Activated effector memory CD4-positive, alpha-beta T cell treated with anti-CD3 and anti-CD28 coated beads, Interleukin-2, amount 50 U/mL, for 16 hours (primary cell): ENCODE measurements around the gene GRID2.
"Not testable (repeated sequence)": the region's sequence is repeated elsewhere in the genome, so short reads cannot be mapped to it uniquely, and the experiment has no call there.

Experiments
- DNase-seq: peaks from one replicate; pipeline ENCODE4 v3.0.0-alpha.2; 2020

Gene GRID2

DNA sequence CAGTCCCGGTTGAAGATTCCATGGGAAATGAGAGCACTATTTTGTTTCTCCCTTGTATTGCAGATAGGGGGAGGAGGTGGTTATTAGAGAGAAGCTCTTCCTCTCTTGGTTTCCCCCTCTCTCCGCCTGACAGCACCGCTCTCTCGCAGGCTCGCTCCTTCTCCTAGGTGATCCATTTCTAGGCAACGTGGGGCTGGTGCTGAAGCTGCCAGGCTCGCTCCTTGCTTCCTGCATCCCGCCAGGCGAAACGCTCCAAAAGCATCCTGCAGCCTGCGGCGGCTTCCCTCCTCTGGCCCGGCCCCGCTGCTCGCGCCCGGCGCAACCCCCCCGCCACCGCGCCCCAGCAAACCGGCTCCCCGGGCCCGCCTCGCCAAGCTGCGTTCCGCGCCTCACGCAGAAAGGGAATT, at the start of gene GRID2:
Gene GRID2 (plus strand): TSS at position 346 of the 407 bp plus-strand sequence.
- no peak for DNase-seq

DNA sequence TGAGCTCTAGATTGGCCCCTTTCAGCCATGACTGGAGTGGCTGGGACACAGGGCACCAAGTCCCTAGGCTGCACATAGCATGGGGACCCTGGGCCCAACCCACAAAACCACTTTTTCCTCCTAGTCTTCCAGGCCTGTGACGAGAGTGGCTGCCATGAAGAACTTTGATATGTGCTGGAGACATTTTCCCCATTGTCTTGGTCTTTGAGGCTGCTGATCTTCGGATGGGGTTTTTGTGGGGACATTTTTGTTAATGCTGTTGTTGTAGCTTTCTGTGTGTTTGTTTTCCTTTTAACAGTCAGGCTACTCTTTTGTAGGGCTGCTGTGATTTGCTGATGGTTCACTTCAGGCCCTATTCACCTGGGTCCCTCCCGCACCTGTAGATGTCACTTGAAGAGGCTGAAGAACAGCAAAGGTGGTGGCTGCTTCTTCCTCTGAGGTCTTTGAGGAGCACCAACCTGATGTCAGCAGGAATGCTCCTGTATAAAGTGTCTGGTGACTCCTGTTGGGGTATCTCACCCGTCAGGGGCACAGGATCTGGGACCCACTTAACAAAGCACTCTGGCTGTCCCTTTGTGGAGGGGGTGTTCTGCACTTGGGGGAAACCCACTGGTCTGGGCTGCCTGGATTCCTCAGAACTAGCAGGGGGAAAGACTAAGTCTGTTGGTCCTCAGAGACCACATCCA, 49.6 kb upstream of the GRID2 start:
- no peak for DNase-seq

DNA sequence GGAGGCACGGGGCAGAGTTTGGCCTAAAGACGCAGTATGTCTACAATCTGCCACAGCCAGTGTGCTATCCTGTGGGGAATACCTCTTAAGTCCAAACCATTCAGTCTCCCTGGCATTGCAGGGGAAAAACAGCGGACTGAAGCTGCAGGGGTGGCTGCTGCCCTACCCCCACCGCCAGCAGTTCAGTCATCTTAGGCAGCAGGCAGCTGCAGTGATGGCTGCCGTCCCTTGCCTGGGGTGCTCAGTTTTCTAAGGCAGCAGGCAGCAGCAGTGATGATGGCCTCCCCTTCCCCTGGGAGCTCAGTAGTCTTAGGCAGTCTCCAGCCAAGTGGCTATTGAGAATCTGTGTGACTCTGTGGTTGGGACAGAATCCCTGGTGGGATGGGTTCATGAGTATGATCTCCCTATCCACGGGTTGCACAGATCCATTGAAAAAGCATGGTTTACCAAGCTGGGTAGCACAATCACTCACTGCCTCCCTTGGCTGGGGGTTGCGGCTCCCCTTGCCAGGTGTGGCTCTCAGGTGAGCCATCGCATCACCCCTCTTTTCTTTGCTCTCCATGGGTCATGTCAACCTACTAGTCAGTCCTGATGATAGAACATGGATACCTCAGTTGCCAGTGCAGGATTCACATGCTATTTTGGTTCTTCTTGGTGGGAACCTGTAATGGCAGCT, 48.9 kb upstream of the GRID2 start:
- no peak for DNase-seq

DNA sequence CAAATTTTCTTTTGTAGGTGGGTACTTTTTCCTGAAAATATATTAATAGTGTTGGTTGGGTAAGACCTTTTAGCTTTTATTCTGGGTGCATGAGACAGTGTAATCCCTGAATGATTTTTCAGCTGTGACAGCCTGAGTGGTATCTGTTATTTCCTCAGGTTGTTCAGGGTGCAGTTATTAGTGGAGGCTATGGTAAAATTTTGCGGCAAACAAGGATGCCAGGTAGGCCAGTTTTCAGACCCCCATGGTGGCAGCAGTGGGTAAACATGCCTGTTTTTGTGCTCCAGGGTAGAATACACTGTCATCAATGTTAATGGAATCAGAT, 47.9 kb upstream of the GRID2 start:
- DNase-seq: no peak

DNA sequence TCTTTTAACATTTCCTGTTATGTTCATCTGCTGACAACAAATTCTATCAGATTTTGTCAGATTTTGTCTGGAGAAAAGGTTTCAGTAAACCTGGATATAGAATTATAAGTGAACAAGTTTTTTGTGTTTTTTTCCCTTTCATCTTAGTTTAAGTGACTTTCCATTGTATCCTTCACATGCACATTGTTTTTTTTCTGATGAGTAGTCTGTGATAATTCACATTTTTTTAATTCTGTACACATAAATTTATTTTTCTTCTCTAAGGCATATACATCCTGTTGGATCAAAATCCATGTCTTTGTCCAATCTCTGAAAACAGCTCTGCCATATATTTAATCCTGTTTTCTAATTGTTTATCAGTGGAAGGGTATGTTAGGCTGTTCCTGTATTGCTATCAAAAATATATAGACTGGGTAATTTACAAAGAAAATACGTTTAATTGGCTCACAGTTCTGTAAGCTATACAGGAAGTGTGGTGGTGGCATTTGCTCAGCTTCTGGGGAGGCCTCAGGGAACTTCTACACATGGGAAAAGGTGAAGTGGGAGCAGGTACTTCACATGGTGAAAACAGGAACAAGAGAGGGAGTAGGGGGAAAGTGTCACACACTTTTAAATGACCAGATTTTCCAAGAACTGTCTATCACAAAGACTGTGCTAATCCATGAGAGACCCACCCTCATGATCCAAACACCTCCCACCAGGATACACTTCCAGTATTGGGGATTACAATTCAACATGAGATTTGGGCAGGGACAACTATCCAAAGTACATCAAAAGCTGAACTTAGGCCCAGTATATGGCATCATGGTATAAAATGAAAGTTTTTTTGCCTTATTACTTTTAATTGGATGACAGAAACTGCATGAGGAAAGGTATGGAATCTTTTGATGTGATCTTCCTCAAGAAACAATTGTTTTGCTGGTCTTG, 45.6 kb upstream of the GRID2 start:
- DNase-seq: no peak

DNA sequence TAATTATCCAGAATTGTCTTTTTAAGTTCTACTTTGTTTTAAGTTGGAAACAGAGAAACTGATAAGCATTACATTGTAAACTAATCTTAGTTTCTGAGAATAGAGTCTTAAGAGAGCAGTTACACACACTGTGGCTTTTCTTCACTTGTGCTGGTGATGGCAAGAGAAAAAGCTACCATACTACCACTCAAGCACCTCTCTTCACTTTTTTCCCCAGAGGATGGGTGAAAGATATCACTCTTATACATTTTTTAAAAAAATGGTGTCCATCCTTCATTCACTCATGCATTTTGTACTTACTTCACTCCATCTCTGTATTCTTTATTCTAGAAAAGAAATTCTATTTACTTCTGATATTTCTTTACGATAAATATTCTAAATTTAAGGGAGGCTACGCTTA, 42.5 kb upstream of the GRID2 start:
- no peak for DNase-seq

DNA sequence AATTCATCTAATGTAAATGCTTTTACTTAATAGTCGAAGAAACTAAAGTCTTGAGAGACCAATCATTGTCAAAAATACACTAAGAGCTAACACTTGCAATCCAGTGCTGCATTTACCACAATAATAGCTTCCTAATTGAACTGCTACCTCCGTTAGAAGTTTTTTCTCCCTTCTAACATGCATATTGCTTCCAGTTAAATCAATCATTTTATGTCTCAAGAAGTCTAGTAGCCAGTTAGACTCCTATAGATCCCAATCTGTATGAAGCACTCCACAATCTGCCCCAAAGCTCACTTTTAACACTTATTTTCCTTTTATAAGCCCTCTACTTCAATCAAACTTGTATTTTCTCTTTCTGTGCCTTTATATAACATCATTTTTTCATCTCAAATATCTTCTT, 41.4 kb upstream of the GRID2 start:
- DNase-seq: no peak

DNA sequence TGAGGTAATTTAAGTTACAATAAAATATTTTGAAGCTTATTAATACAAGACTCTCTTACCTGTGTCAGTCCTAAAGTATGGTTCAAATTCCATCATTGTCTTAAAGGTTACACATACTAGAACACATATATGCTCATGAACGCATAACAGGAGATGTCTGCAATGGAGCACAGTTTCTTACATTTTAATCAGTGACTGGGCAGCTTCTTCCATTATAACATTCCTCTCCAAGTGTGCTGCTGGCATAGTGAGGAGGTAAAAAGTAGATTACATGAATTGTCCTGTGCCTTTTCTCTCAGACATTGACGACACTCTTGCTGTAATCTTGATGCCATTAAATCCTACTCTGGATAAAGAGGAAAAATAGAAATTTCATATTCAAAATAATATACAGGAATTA, 40.8 kb upstream of the GRID2 start:
- DNase-seq: no peak

DNA sequence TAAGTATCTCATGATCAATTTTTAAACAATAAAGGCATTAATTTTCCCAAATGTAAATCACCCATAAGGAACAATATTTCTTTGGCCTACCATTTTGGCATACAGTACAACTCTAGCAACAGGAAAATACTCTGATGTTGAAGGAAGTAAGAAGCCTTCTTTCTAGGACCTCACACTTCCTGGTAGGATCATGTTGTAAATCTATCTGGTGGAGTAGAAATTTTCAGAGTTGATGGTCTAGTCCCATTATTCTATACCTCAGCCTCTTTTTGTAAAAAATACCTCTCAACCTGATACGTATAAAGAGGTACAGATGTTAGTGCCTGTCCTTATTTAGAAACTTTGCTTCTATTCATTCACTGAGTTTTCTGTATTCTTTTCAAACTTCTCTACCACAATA, 40.2 kb upstream of the GRID2 start:
- no peak for DNase-seq

DNA sequence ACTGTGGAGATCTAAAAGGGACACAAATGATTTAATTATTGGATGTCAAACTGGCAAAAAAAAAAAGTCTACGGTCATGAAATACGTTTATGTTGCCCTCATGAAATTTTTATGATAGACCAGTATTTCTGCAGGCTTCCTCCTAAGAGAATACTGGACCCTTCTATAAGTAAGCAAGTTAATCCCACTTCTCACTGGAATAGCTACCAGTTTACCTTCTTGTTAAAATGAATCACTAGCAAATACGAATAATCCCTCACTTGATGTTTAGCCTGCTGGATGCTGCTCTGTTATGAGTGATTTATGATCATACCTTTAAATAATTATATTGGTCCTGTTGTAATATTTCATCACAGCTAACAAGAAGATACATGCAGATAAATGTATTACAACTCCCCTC, 39.6 kb upstream of the GRID2 start:
- no peak for DNase-seq

DNA sequence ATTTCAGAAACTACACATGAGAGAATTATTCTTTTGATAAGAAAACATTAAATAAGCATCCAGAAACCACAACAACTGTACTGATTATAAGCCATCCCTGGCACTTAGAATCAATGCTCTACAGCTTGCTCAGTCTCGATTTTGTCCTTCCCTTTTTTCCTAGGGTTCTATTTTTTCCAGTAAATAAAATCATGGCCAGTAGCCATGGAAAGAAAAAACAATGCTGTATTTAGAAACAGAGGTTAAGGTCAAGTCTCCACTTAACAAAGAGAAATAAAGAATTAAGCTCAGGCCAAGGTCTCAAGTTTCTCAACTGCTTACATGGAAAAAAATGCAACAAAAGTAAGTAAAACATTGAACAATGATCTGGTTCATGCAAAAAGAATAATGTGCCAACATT, 38.7 kb upstream of the GRID2 start:
- no peak for DNase-seq

DNA sequence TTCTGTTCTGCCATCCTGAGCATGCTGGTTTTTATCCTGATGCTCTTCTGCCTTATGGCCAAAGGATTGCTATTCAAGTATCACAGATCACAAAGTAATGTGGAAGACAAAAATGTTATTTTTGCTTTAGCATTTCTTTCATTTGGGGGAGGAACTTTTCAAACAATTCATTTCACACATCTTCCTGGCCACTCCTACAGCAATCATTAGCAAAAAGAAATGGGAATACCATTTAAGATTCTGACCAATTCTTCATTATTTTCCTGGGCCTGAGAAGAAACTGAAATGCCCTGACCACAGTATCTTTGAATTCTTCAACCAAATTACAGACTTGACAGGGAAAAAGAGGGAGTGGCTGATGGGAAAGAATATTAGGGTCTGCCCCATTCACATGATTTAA, 38.0 kb upstream of the GRID2 start:
- no peak for DNase-seq

DNA sequence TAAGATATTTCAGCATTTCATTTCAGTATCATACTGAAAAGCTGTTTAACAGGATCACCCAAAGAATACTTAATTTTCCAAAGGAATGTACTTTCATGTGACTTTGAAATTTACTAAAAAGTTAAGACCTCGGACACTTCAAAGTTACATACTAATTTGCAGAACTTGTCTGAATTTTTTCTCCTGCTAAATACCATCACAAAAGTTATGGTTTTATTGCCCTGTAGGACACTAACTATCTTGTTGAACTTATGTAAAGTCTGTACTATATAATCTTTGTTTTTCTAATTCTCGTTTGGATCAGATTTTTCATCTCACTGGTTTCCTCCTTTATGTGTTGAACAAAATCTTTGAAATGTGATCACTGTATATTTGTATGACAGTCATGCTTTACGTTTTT, 37.2 kb upstream of the GRID2 start:
- DNase-seq: no peak

DNA sequence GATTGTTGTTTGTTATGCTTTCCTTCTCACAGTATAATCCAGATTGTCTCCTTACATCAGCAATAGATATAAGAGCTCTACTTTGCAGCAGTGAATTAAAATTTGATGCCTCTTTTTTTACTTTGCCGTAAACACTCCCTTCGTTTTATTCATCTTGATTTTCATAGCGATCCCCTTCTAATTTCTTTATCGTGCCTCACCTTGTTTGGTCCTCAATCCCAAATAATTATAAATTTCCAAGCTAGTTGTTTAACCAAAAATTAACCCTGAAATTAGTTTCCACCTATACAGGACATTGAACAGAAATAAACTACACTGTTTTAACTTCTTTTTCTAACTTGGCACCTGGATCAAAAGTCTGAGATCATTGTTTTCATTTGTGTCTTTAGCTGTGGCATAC, 35.1 kb upstream of the GRID2 start:
- DNase-seq: no peak

DNA sequence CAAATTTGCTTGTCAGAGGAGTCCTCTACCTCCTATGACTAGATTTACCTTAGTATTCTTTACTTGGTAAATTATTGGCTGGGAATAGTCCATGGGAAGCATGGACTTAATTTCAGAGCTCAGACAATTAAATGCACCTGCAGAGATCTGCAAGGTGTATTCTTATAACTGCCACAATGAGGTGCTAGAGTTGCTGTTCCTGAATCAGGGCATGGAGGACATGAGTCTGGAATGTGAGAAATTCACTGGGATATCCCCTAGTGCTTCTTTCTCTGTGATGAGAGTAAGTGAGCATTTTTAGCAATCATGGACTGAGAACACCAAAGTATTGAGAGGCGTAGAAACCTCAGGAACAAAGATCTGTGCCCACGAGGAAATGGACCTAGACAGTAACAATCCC, 32.9 kb upstream of the GRID2 start:
- no peak for DNase-seq

DNA sequence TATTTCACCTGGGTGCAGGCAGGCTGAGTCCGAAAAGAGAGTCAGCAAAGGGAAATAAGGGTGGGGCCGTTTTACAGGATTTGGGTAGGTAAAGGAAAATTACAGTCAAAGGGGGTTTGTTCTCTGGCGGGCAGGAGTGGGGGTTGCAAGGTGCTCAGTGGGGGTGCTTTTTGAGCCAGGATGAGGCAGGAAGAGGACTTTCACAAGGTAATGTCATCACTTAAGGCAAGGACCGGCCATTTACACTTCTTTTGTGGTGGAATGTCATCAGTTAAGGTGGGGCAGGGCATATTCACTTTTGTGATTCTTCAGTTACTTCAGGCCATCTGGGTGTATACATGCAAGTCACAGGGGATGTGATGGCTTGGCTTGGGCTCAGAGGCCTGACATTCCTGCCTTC, 32.2 kb upstream of the GRID2 start:
- not testable (repeated sequence) for DNase-seq

DNA sequence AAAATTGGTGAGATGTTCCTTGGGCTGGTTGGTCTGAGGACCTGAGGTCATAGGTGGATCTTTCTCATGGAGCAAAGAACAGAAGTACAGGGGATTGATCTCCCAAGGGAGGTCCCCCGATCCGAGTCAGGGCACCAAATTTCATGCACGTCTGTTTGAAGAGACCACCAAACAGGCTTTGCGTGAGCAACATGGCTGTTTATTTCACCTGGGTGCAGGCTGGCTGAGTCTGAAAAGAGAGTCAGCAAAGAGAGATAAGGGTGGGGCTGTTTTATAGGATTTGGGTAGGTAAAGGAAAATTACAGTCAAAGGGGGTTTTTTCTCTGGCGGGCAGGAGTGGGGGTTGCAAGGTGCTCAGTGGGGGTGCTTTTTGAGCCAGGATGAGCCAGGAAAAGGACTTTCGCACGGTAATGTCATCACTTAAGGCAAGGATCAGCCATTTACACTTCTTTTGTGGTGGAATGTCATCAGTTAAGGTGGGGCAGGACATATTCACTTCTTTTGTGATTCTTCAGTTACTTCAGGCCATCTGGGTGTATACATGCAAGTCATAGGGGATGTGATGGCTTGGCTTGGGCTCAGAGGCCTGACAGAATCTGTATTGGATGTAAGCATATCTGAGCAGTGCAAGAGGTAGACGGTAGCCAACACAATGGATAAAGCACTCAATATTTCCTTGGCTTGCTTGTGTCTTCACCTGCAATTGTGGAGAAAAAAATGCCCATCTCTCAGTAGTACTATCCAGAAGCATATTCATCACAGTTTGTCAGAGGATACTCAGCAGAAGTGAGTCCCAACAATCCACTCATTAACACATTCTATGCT, 26.5 kb upstream of the GRID2 start:
- not testable (repeated sequence) for DNase-seq

DNA sequence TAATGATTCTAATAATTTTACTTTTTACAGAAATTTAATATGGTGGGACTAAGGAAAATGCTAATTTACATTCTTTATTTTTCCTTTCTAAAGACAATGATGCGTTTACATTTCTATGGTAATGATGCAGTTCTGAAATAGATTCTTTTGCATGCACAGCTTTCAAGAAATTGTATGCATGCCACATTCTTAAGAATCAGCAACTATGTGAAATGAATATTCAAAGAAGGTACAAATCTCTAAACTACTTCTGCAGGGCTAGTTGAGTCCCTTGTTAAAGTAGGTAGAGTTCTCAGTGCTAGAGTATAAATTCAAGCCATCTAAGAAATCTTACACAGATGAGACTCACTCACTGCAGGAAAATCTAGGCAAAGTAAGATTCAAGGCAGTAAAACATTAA, 24.5 kb upstream of the GRID2 start:
- DNase-seq: no peak

DNA sequence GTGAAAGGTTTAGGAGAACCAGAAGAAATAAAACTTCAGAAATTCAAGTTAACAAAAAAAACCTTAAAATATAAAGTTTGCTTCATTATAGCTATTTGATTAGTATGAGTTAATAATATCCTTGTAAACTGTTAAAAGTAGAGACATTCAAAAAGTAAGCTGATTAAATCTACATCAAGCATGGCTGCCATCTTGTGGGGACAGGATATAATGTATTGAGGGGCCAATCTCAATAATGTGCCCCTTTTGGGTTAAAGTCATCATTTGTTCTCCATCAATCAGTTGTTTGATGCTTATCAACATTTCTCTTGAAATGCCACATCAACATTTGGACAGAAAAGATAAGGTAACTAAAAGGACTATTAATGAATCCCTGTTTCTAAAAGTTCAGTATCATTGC, 4.6 kb upstream of the GRID2 start:
- DNase-seq: no peak

DNA sequence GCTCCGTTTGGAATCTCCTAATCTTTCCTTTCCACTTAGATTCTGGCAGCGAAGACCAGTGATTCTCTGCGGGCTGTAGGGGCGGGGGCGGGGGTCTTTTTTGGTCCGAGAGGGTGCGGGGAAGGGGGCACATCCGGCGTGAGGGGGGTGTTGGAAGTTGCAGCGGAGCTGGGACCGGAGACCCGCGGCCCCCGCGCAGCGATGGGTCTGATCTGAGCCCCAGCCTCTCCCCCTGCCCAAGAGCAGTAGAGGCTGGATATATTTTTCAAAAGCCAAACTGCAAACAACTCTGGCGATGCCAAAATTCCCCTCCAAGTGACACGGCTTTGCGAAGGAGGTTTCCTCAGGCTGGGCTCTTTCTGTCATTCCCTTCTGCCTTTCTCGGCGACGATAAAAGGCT, 355 bp downstream of the GRID2 start:
- DNase-seq: no peak

DNA sequence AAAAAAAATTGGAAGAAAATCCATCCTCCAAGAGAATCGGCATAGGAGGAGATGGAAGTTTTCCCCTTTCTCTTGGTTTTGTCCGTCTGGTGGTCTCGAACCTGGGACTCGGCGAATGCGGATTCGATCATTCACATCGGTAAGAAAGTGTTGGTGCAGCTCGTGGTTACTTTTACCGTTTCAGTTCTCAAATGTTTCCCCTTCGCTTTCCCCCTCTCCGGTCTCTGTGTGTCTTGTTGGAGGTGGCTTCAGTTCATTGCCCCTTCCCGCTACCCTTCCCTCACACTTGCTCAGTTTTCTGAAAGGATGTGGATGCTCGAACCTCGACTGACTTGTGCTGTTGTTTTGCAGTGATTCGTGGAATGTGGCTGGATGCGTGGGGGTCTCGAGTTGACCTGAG, 840 bp downstream of the GRID2 start:
- no peak for DNase-seq

DNA sequence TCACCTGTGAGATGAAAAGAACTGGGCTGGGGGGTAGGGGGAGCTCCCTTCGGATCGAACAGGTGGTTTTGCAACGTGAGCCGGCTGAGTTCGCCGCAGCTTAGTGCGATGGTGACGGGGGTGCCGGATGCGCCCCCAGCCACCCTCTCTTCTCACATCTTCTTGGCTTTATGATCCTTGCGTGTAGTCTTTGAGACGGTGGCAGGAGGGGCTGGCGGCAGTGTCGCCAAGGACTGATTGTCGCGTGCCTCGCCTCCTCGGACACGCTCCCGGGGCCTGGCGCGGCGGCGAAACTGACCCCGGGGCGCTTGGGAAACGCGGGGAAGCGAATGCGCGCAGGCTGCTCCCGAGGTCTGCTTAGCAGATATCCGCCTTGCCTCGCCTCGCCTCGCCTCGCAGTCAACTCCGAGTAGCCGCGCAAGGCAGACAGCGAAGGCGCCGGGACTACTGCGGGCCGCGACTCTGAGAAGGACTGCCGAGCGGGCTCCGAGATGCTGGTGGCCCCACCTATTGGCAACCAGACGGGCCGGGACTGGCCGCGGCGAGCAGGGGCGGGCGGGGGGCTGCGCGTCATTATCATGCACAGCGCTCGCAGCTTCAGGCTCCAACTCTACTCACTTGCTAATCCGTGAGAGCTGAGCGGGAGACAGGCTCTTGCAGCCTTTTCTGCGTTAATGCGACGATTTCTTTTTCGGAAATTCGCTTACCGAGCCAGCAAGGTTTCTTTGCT, 1.5 kb downstream of the GRID2 start:
- no peak for DNase-seq
